Erythroblast (primary cell): ENCODE data around the gene TPI1.
A peak's percentile ranks its signal among the peaks of the same experiment; 100 is the strongest.

Source experiments
- GATA1 ChIP-seq: IDR thresholded peaks from 2 replicates; pipeline ENCODE4 v1.6.1; 2011; ENCODE audit warnings: low read depth, mild to moderate bottlenecking, control low read depth, low read length, moderate library complexity
- POLR2A ChIP-seq: IDR thresholded peaks from 2 replicates; pipeline ENCODE4 v1.6.1; 2011; ENCODE audit warnings: mild to moderate bottlenecking, low read length

- TF ChIP-seq POLR2A (peak; percentile 33), GATA1 (no peak)
Measured at GRCh38 chr12:6914246-6914946, 47.1 kb downstream of the TPI1 start, which contains the start of gene ENO2.
